OCI-LY7 (cell line): Measurements from ENCODE around the gene ZBTB11.

Experiments used
- EZH2phosphoT487 ChIP-seq: fragments of 200-600 bp; sonication (generic); IDR thresholded peaks from 2 replicates; pipeline ENCODE4 v1.6.1; 2018; ENCODE audit warnings: low read depth, borderline replicate concordance, mild to moderate bottlenecking, mixed run types, antibody characterized with exemption, low read length, moderate library complexity, mixed read lengths
- TF ChIP-seq, protein P1 (sequence below): fragments of 200-600 bp; sonication (generic); conservative IDR thresholded peaks from 2 replicates; pipeline ENCODE4 v1.5.1; 2014; ENCODE audit warnings: mild to moderate bottlenecking, antibody characterized with exemption, low read length, moderate library complexity, mixed read lengths

DNA sequence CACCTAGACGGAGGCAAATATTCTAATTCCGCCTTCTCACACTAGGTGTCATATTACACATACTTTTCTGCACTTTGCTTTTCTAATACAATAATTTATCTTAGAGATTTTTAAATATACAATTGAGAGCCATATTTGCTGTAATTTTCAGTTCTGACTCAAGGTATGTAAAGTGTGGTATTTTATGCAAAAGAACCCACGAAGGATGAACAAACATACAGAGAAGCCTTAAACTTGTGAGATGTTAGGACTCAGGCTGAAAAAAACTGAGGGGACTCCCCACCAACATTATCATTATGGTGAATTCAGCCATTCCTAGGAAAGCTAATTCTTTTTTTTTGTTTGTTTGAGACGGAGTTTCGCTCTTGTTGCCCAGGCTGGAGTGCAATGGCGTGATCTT is 9.6 kb downstream of the ZBTB11 start:
- TF ChIP-seq, protein P1, sequence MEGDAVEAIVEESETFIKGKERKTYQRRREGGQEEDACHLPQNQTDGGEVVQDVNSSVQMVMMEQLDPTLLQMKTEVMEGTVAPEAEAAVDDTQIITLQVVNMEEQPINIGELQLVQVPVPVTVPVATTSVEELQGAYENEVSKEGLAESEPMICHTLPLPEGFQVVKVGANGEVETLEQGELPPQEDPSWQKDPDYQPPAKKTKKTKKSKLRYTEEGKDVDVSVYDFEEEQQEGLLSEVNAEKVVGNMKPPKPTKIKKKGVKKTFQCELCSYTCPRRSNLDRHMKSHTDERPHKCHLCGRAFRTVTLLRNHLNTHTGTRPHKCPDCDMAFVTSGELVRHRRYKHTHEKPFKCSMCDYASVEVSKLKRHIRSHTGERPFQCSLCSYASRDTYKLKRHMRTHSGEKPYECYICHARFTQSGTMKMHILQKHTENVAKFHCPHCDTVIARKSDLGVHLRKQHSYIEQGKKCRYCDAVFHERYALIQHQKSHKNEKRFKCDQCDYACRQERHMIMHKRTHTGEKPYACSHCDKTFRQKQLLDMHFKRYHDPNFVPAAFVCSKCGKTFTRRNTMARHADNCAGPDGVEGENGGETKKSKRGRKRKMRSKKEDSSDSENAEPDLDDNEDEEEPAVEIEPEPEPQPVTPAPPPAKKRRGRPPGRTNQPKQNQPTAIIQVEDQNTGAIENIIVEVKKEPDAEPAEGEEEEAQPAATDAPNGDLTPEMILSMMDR: no peak
- TF ChIP-seq EZH2phosphoT487: no peak
